HEK293 (cell line): ENCODE measurements around the gene ARSJ.

ENCODE experiments used
- CTCF ChIA-PET: fragments of 350-600 bp; formaldehyde crosslinking; extraction: SDS; loops from one replicate; lab custom pipeline; 2021; ENCODE audit warnings: antibody characterized with exemption; lab: Yijun Ruan, JAX
- POLR2A ChIA-PET: fragments of 300-600 bp; formaldehyde crosslinking; extraction: SDS; loops from one replicate; lab custom pipeline; 2020; ENCODE audit warnings: antibody characterized with exemption, inconsistent platforms; lab: Yijun Ruan, JAX
- H3K27ac ChIP-seq: fragments of 200-500 bp; sonication (Bioruptor generic); 2 replicates; pipeline ENCODE4 v1.5.1; 2014; ENCODE audit warnings: low read depth, low read length, control low read depth, inconsistent platforms; ENCODE audit errors: extremely low read depth
- H3K36me3 ChIP-seq, 2 experiments: fragments of 200-500 bp in 1 of 2; sonication (Bioruptor generic) in 1 of 2; 1 replicate in 1 of 2; 2 replicates in 1 of 2; pipeline ENCODE4 v1.5.1; 2014 to 2017; ENCODE audit warnings: inconsistent platforms in 2 of 2, low read length in 2 of 2; ENCODE audit not compliant: control insufficient read depth in 2 of 2, insufficient read depth in 1 of 2
- H3K4me1 ChIP-seq: fragments of 200-500 bp; sonication (Bioruptor generic); 2 replicates; pipeline ENCODE4 v1.5.1; 2014; ENCODE audit warnings: mild to moderate bottlenecking, low read length, inconsistent platforms; ENCODE audit not compliant: control insufficient read depth, insufficient read depth
- H3K4me3 ChIP-seq: 2 replicates; pipeline ENCODE4 v1.5.1; 2011; ENCODE audit warnings: low read depth, mild to moderate bottlenecking, control low read depth, low read length, moderate library complexity
- H3K9me3 ChIP-seq: fragments of 200-500 bp; sonication (Bioruptor generic); 2 replicates; pipeline ENCODE4 v1.5.1; 2014; ENCODE audit warnings: low read depth, low read length, inconsistent platforms; ENCODE audit not compliant: control insufficient read depth, insufficient read depth
- GLI2 ChIP-seq: fragments of 450-650 bp; formaldehyde crosslinking; IDR thresholded peaks from 2 replicates; pipeline ENCODE4; 2017; ENCODE audit warnings: missing biosample characterization, missing genetic modification characterization, low read depth, borderline replicate concordance
- HOXD13 ChIP-seq: sonication (generic); formaldehyde crosslinking; IDR thresholded peaks from 2 replicates; pipeline ENCODE4 v1.8.0; 2022; ENCODE audit warnings: missing genetic modification reagents, borderline replicate concordance
- MZF1 ChIP-seq: fragments of 450-650 bp; formaldehyde crosslinking; IDR thresholded peaks from 2 replicates; pipeline ENCODE4 v1.5.1; 2017; ENCODE audit warnings: missing biosample characterization, missing genetic modification characterization, borderline replicate concordance
- OSR2 ChIP-seq: fragments of 450-650 bp; formaldehyde crosslinking; IDR thresholded peaks from 2 replicates; pipeline ENCODE4 v1.5.1; 2016; ENCODE audit warnings: missing biosample characterization, missing genetic modification characterization
- SALL2 ChIP-seq: fragments of 450-650 bp; formaldehyde crosslinking; IDR thresholded peaks from 2 replicates; pipeline ENCODE4 v1.5.0; 2017; ENCODE audit warnings: missing biosample characterization, mild to moderate bottlenecking, missing genetic modification characterization, borderline replicate concordance
- ZBTB20 ChIP-seq: fragments of 450-650 bp; formaldehyde crosslinking; IDR thresholded peaks from 2 replicates; pipeline ENCODE4 v1.5.1; 2016; ENCODE audit warnings: missing biosample characterization, missing genetic modification characterization
- ZFP41 ChIP-seq: fragments of 450-650 bp; formaldehyde crosslinking; IDR thresholded peaks from 2 replicates; pipeline ENCODE4 v1.5.1; 2016; ENCODE audit warnings: missing biosample characterization, missing genetic modification characterization, borderline replicate concordance
- ZNF112 ChIP-seq: fragments of 450-650 bp; formaldehyde crosslinking; IDR thresholded peaks from 2 replicates; pipeline ENCODE4 v1.5.0; 2017; ENCODE audit warnings: missing biosample characterization, missing genetic modification characterization
- ZNF114 ChIP-seq: fragments of 450-650 bp; formaldehyde crosslinking; IDR thresholded peaks from 2 replicates; pipeline ENCODE4 v1.5.0; 2017; ENCODE audit warnings: missing biosample characterization, missing genetic modification characterization
- ZNF133 ChIP-seq: fragments of 450-650 bp; formaldehyde crosslinking; IDR thresholded peaks from 2 replicates; pipeline ENCODE4 v1.5.1; 2016; ENCODE audit warnings: missing biosample characterization, missing genetic modification characterization
- ZNF157 ChIP-seq: fragments of 450-650 bp; formaldehyde crosslinking; IDR thresholded peaks from 2 replicates; pipeline ENCODE4 v1.5.1; 2016; ENCODE audit warnings: missing biosample characterization, missing genetic modification characterization
- ZNF19 ChIP-seq: fragments of 450-650 bp; formaldehyde crosslinking; IDR thresholded peaks from 2 replicates; pipeline ENCODE4; 2016; ENCODE audit warnings: missing biosample characterization, missing genetic modification characterization, low read depth
- ZNF223 ChIP-seq: fragments of 450-650 bp; formaldehyde crosslinking; IDR thresholded peaks from 2 replicates; pipeline ENCODE4 v1.5.1; 2016; ENCODE audit warnings: missing biosample characterization, missing genetic modification characterization
- ZNF248 ChIP-seq: fragments of 450-650 bp; formaldehyde crosslinking; IDR thresholded peaks from 2 replicates; pipeline ENCODE4 v1.5.1; 2017; ENCODE audit warnings: missing biosample characterization, missing genetic modification characterization
- ZNF302 ChIP-seq: fragments of 450-650 bp; formaldehyde crosslinking; IDR thresholded peaks from 2 replicates; pipeline ENCODE4 v1.5.1; 2016; ENCODE audit warnings: missing biosample characterization, missing genetic modification characterization, low read depth
- ZNF311 ChIP-seq: fragments of 450-650 bp; formaldehyde crosslinking; IDR thresholded peaks from 2 replicates; pipeline ENCODE4 v1.5.1; 2017; ENCODE audit warnings: missing biosample characterization, missing genetic modification characterization, borderline replicate concordance
- ZNF600 ChIP-seq: fragments of 450-650 bp; formaldehyde crosslinking; IDR thresholded peaks from 2 replicates; pipeline ENCODE4 v1.5.1; 2016; ENCODE audit warnings: missing biosample characterization, missing genetic modification characterization
- ZNF610 ChIP-seq: fragments of 450-650 bp; formaldehyde crosslinking; IDR thresholded peaks from 2 replicates; pipeline ENCODE4 v1.5.1; 2016; ENCODE audit warnings: missing biosample characterization, missing genetic modification characterization, borderline replicate concordance
- ZNF626 ChIP-seq: fragments of 450-650 bp; sonication (Bioruptor Pico); formaldehyde crosslinking; IDR thresholded peaks from 2 replicates; pipeline ENCODE4 v1.5.1; 2018; ENCODE audit warnings: missing biosample characterization, missing genetic modification characterization, inconsistent platforms
- ZNF776 ChIP-seq: fragments of 450-650 bp; formaldehyde crosslinking; IDR thresholded peaks from 2 replicates; pipeline ENCODE4 v1.5.0; 2017; ENCODE audit warnings: missing biosample characterization, missing genetic modification characterization, borderline replicate concordance
- TF ChIP-seq, protein P1 (sequence below): fragments of 450-650 bp; formaldehyde crosslinking; IDR thresholded peaks from 2 replicates; pipeline ENCODE4 v1.5.1; 2016; ENCODE audit warnings: missing biosample characterization, missing genetic modification characterization
- TF ChIP-seq, protein P2 (sequence below): fragments of 450-650 bp; formaldehyde crosslinking; IDR thresholded peaks from 2 replicates; pipeline ENCODE4; 2016; ENCODE audit warnings: missing biosample characterization, missing genetic modification characterization
- TF ChIP-seq, protein P3 (sequence below): fragments of 450-650 bp; formaldehyde crosslinking; conservative IDR thresholded peaks from 2 replicates; pipeline ENCODE4 v1.5.1; 2016; ENCODE audit warnings: low read depth, missing biosample characterization, missing genetic modification characterization
- TF ChIP-seq, protein P4 (sequence below): fragments of 450-650 bp; formaldehyde crosslinking; IDR thresholded peaks from 2 replicates; pipeline ENCODE4 v1.5.1; 2017; ENCODE audit warnings: missing biosample characterization, missing genetic modification characterization

Gene ARSJ

DNA sequence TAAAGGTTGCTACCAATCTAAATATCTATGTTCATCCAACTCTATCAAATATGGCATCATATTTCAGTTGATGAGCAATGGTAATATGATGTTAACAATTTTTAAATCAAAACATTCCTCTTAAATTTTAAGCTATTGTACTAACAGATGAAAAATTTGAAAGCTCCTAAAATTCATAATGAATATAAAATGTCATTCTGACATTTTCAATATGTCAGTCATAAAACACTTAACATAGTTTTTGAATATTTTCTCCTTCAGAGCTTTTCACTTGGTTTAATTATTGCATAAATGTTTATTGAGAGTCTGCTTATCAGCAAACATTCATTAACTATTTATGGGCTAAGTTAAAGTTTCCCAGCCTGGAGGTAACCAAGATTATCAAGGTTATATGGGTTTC, 11.8 kb downstream of the ARSJ start:
- CTCF ChIA-PET = interaction anchor here (0.7 kb wide), 1 partner anchor 241 kb away, joined by 3 read pairs; no protein-coding TSS in a partner anchor
- no peak for TF ChIP-seq ZNF610 (tag by site-specific recombination)
- no peak for TF ChIP-seq ZNF157 (tag by site-specific recombination)
- TF ChIP-seq, protein P1, sequence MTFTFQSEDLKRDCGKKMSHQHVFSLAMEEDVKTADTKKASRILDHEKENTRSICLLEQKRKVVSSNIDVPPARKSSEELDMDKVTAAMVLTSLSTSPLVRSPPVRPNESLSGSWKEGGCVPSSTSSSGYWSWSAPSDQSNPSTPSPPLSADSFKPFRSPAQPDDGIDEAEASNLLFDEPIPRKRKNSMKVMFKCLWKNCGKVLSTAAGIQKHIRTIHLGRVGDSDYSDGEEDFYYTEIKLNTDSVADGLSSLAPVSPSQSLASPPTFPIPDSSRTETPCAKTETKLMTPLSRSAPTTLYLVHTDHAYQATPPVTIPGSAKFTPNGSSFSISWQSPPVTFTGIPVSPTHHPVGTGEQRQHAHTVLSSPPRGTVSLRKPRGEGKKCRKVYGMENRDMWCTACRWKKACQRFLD = no peak
- TF ChIP-seq HOXD13 = no peak
- TF ChIP-seq ZNF302 = no peak
- no peak for TF ChIP-seq ZNF776
- TF ChIP-seq ZNF600 = no peak
- TF ChIP-seq, protein P2, sequence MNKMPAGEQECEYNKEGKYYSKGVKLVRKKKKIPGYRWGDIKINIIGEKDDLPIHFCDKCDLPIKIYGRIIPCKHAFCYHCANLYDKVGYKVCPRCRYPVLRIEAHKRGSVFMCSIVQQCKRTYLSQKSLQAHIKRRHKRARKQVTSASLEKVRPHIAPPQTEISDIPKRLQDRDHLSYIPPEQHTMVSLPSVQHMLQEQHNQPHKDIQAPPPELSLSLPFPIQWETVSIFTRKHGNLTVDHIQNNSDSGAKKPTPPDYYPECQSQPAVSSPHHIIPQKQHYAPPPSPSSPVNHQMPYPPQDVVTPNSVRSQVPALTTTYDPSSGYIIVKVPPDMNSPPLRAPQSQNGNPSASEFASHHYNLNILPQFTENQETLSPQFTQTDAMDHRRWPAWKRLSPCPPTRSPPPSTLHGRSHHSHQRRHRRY (tag by site-specific recombination) = no peak
- TF ChIP-seq ZNF248 = no peak
- no peak for TF ChIP-seq ZNF112 (tag by site-specific recombination)
- TF ChIP-seq GLI2 (tag by site-specific recombination) = no peak
- TF ChIP-seq ZNF133 (tag by site-specific recombination) = no peak
- TF ChIP-seq ZNF19 (tag by site-specific recombination) = no peak
- no peak for TF ChIP-seq ZNF311
- no peak for TF ChIP-seq MZF1 (tag by site-specific recombination)
- TF ChIP-seq ZNF114 (tag by site-specific recombination) = no peak
- TF ChIP-seq ZFP41 = no peak
- TF ChIP-seq, protein P3, sequence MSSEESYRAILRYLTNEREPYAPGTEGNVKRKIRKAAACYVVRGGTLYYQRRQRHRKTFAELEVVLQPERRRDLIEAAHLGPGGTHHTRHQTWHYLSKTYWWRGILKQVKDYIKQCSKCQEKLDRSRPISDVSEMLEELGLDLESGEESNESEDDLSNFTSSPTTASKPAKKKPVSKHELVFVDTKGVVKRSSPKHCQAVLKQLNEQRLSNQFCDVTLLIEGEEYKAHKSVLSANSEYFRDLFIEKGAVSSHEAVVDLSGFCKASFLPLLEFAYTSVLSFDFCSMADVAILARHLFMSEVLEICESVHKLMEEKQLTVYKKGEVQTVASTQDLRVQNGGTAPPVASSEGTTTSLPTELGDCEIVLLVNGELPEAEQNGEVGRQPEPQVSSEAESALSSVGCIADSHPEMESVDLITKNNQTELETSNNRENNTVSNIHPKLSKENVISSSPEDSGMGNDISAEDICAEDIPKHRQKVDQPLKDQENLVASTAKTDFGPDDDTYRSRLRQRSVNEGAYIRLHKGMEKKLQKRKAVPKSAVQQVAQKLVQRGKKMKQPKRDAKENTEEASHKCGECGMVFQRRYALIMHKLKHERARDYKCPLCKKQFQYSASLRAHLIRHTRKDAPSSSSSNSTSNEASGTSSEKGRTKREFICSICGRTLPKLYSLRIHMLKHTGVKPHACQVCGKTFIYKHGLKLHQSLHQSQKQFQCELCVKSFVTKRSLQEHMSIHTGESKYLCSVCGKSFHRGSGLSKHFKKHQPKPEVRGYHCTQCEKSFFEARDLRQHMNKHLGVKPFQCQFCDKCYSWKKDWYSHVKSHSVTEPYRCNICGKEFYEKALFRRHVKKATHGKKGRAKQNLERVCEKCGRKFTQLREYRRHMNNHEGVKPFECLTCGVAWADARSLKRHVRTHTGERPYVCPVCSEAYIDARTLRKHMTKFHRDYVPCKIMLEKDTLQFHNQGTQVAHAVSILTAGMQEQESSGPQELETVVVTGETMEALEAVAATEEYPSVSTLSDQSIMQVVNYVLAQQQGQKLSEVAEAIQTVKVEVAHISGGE (tag by site-specific recombination) = no peak
- Histone ChIP-seq H3K27ac (no peak overlapping the region), H3K36me3 (no peaks in the 10 kb centered on the region), H3K4me3 (no peak overlapping the region), H3K9me3 (no peaks in the 10 kb centered on the region), H3K4me1 (no peaks in the 10 kb centered on the region)
- POLR2A ChIA-PET = no interaction called here

DNA sequence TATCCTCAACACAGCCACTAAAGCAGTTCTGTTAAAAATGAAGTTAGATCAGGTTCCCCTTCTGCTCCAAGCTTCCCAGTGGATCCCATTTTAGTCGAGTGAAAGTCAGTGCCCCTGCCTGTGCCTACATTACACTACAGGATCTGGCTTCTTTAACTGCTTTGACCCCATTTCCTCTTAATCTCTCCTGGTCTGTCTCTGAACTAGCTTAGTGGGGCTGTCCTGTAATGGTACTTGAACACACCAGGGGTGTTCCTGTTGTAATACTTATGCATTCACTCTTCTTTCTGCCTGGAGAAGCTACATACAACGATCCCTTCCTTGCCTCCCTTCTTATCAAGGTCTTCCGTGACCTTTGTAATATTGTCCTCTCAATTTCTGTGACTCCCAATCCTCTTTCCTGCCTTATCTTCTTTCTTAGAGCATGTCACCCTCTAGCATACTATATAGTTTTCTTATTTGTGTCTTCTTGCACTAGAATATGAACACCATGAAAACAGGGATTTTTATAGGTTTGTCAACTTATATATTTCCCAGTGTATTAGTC, 16.7 kb downstream of the ARSJ start:
- TF ChIP-seq OSR2 = no peak
- TF ChIP-seq ZNF223 (tag by site-specific recombination) = no peak
- TF ChIP-seq, protein P4, sequence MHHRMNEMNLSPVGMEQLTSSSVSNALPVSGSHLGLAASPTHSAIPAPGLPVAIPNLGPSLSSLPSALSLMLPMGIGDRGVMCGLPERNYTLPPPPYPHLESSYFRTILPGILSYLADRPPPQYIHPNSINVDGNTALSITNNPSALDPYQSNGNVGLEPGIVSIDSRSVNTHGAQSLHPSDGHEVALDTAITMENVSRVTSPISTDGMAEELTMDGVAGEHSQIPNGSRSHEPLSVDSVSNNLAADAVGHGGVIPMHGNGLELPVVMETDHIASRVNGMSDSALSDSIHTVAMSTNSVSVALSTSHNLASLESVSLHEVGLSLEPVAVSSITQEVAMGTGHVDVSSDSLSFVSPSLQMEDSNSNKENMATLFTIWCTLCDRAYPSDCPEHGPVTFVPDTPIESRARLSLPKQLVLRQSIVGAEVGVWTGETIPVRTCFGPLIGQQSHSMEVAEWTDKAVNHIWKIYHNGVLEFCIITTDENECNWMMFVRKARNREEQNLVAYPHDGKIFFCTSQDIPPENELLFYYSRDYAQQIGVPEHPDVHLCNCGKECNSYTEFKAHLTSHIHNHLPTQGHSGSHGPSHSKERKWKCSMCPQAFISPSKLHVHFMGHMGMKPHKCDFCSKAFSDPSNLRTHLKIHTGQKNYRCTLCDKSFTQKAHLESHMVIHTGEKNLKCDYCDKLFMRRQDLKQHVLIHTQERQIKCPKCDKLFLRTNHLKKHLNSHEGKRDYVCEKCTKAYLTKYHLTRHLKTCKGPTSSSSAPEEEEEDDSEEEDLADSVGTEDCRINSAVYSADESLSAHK (tag by site-specific recombination) = no peak
- TF ChIP-seq ZBTB20 (tag by site-specific recombination) = no peak
- TF ChIP-seq SALL2 (tag by site-specific recombination) = no peak
- no peak for TF ChIP-seq ZNF626 (tag by site-specific recombination)
- TF ChIP-seq, all 188 proteins: peak for 0
- Histone ChIP-seq H3K36me3 (no peaks in the 10 kb centered on the region), H3K27ac (no peak overlapping the region), H3K9me3 (no peaks in the 10 kb centered on the region), H3K4me3 (no peak overlapping the region), H3K4me1 (peaks cover 6% of the 10 kb centered on the region)
- POLR2A ChIA-PET = no interaction called here
- CTCF ChIA-PET = interaction anchor here (0.6 kb wide), 1 partner anchor 79 kb away, joined by 3 read pairs; no protein-coding TSS in a partner anchor
